ENCODE results near the gene REV1.

- TF ChIP-seq CREM (CRISPR knock-in tag; IDR thresholded peaks at IDR 0.05) (no peak), TEAD4 (CRISPR knock-in tag; IDR thresholded peaks at IDR 0.05) (no peak)
- TF ChIP-seq, protein P1, sequence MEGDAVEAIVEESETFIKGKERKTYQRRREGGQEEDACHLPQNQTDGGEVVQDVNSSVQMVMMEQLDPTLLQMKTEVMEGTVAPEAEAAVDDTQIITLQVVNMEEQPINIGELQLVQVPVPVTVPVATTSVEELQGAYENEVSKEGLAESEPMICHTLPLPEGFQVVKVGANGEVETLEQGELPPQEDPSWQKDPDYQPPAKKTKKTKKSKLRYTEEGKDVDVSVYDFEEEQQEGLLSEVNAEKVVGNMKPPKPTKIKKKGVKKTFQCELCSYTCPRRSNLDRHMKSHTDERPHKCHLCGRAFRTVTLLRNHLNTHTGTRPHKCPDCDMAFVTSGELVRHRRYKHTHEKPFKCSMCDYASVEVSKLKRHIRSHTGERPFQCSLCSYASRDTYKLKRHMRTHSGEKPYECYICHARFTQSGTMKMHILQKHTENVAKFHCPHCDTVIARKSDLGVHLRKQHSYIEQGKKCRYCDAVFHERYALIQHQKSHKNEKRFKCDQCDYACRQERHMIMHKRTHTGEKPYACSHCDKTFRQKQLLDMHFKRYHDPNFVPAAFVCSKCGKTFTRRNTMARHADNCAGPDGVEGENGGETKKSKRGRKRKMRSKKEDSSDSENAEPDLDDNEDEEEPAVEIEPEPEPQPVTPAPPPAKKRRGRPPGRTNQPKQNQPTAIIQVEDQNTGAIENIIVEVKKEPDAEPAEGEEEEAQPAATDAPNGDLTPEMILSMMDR (IDR thresholded peaks at IDR 0.05): no peak
- TF ChIP-seq, protein P2, sequence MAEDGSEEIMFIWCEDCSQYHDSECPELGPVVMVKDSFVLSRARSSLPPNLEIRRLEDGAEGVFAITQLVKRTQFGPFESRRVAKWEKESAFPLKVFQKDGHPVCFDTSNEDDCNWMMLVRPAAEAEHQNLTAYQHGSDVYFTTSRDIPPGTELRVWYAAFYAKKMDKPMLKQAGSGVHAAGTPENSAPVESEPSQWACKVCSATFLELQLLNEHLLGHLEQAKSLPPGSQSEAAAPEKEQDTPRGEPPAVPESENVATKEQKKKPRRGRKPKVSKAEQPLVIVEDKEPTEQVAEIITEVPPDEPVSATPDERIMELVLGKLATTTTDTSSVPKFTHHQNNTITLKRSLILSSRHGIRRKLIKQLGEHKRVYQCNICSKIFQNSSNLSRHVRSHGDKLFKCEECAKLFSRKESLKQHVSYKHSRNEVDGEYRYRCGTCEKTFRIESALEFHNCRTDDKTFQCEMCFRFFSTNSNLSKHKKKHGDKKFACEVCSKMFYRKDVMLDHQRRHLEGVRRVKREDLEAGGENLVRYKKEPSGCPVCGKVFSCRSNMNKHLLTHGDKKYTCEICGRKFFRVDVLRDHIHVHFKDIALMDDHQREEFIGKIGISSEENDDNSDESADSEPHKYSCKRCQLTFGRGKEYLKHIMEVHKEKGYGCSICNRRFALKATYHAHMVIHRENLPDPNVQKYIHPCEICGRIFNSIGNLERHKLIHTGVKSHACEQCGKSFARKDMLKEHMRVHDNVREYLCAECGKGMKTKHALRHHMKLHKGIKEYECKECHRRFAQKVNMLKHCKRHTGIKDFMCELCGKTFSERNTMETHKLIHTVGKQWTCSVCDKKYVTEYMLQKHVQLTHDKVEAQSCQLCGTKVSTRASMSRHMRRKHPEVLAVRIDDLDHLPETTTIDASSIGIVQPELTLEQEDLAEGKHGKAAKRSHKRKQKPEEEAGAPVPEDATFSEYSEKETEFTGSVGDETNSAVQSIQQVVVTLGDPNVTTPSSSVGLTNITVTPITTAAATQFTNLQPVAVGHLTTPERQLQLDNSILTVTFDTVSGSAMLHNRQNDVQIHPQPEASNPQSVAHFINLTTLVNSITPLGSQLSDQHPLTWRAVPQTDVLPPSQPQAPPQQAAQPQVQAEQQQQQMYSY (CRISPR knock-in tag; IDR thresholded peaks at IDR 0.05): no peak
- TF ChIP-seq, protein P3, sequence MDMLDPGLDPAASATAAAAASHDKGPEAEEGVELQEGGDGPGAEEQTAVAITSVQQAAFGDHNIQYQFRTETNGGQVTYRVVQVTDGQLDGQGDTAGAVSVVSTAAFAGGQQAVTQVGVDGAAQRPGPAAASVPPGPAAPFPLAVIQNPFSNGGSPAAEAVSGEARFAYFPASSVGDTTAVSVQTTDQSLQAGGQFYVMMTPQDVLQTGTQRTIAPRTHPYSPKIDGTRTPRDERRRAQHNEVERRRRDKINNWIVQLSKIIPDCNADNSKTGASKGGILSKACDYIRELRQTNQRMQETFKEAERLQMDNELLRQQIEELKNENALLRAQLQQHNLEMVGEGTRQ (CRISPR knock-in tag; IDR thresholded peaks at IDR 0.05): no peak
- TF ChIP-seq, protein P4, sequence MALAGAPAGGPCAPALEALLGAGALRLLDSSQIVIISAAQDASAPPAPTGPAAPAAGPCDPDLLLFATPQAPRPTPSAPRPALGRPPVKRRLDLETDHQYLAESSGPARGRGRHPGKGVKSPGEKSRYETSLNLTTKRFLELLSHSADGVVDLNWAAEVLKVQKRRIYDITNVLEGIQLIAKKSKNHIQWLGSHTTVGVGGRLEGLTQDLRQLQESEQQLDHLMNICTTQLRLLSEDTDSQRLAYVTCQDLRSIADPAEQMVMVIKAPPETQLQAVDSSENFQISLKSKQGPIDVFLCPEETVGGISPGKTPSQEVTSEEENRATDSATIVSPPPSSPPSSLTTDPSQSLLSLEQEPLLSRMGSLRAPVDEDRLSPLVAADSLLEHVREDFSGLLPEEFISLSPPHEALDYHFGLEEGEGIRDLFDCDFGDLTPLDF (CRISPR knock-in tag; IDR thresholded peaks at IDR 0.05): no peak
- TF ChIP-seq, protein P5, sequence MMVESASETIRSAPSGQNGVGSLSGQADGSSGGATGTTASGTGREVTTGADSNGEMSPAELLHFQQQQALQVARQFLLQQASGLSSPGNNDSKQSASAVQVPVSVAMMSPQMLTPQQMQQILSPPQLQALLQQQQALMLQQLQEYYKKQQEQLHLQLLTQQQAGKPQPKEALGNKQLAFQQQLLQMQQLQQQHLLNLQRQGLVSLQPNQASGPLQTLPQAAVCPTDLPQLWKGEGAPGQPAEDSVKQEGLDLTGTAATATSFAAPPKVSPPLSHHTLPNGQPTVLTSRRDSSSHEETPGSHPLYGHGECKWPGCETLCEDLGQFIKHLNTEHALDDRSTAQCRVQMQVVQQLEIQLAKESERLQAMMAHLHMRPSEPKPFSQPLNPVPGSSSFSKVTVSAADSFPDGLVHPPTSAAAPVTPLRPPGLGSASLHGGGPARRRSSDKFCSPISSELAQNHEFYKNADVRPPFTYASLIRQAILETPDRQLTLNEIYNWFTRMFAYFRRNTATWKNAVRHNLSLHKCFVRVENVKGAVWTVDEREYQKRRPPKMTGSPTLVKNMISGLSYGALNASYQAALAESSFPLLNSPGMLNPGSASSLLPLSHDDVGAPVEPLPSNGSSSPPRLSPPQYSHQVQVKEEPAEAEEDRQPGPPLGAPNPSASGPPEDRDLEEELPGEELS (CRISPR knock-in tag; IDR thresholded peaks at IDR 0.05): no peak
Measured at GRCh38 chr2:99445065-99445464, 44.8 kb downstream of the REV1 start.

Measured in WTC11 (cell line).